Trophoblast cell (in vitro differentiated cells and primary cell): ENCODE measurements around the gene HBA2.
"Not testable (repeated sequence)": the region's sequence is repeated elsewhere in the genome, so short reads cannot be mapped to it uniquely, and the experiment has no call there.

ENCODE experiments used
- DNase-seq, 2 donors: peaks; one replicate each; pipeline ENCODE4 v3.0.0-alpha.2; 2016
- H2AFZ ChIP-seq: 2 replicates; pipeline ENCODE4 v1.6.1; 2013; ENCODE audit warnings: low read length, moderate library complexity, mild to moderate bottlenecking; ENCODE audit not compliant: insufficient read depth, poor library complexity
- H2AK5ac ChIP-seq: 2 replicates; pipeline ENCODE4 v1.6.1; 2013; ENCODE audit warnings: mild to moderate bottlenecking, low read length
- H2BK120ac ChIP-seq: 2 replicates; pipeline ENCODE4 v1.6.1; 2013; ENCODE audit warnings: low read length, mild to moderate bottlenecking, moderate library complexity; ENCODE audit not compliant: insufficient read depth, poor library complexity
- H2BK12ac ChIP-seq: 2 replicates; pipeline ENCODE4 v1.6.1; 2013; ENCODE audit warnings: mild to moderate bottlenecking, low read length, moderate library complexity
- H2BK5ac ChIP-seq: 2 replicates; pipeline ENCODE4 v1.6.1; 2013; ENCODE audit warnings: low read length, low read depth, moderate library complexity, mild to moderate bottlenecking; ENCODE audit not compliant: poor library complexity
- H3K14ac ChIP-seq: 2 replicates; pipeline ENCODE4 v1.6.1; 2013; ENCODE audit warnings: mild to moderate bottlenecking, low read length
- H3K18ac ChIP-seq: 2 replicates; pipeline ENCODE4 v1.6.1; 2013; ENCODE audit warnings: mild to moderate bottlenecking, low read length
- H3K23ac ChIP-seq: 2 replicates; pipeline ENCODE4 v1.6.1; 2013; ENCODE audit warnings: low read length
- H3K27ac ChIP-seq: 2 replicates; pipeline ENCODE4 v1.5.1; 2013; ENCODE audit warnings: low read depth, mild to moderate bottlenecking, inconsistent platforms, low read length, moderate library complexity
- H3K27me3 ChIP-seq: 2 replicates; pipeline ENCODE4 v1.6.1; 2013; ENCODE audit warnings: inconsistent platforms, mild to moderate bottlenecking, low read length, moderate library complexity; ENCODE audit not compliant: insufficient read depth
- H3K36me3 ChIP-seq, 2 experiments: 1 replicate in 1 of 2; 2 replicates in 1 of 2; pipeline ENCODE4 v1.6.1; 2013; ENCODE audit warnings: low read length in 2 of 2, mild to moderate bottlenecking in 2 of 2, moderate library complexity in 1 of 2; ENCODE audit not compliant: insufficient read depth in 2 of 2, control insufficient read depth in 1 of 2
- H3K4ac ChIP-seq: 2 replicates; pipeline ENCODE4 v1.6.1; 2013; ENCODE audit warnings: low read depth, mild to moderate bottlenecking, low read length, moderate library complexity
- H3K4me1 ChIP-seq, 2 experiments: 1 replicate in 1 of 2; 2 replicates in 1 of 2; pipeline ENCODE4 v1.6.1; 2013; ENCODE audit warnings: low read length in 2 of 2, mild to moderate bottlenecking in 2 of 2, moderate library complexity in 1 of 2; ENCODE audit not compliant: insufficient read depth in 2 of 2, control insufficient read depth in 1 of 2
- H3K4me2 ChIP-seq: 2 replicates; pipeline ENCODE4 v1.6.1; 2013; ENCODE audit warnings: inconsistent platforms, mild to moderate bottlenecking, low read length, moderate library complexity
- H3K4me3 ChIP-seq: 2 replicates; pipeline ENCODE4 v1.5.1; 2013; ENCODE audit warnings: mild to moderate bottlenecking, low read depth, low read length, inconsistent platforms
- H3K79me1 ChIP-seq: one replicate; pipeline ENCODE4 v1.6.1; 2013; ENCODE audit warnings: low read length
- H3K79me2 ChIP-seq: 2 replicates; pipeline ENCODE4 v1.6.1; 2013; ENCODE audit warnings: low read length, mild to moderate bottlenecking; ENCODE audit not compliant: control insufficient read depth, insufficient read depth, poor library complexity
- H3K9ac ChIP-seq: 2 replicates; pipeline ENCODE4 v1.6.1; 2013; ENCODE audit warnings: mild to moderate bottlenecking, low read length
- H3K9me3 ChIP-seq: 2 replicates; pipeline ENCODE4 v1.6.1; 2013; ENCODE audit warnings: low read depth, mild to moderate bottlenecking, control low read depth, inconsistent platforms, low read length; ENCODE audit not compliant: insufficient read depth
- H4K12ac ChIP-seq: 2 replicates; pipeline ENCODE4 v1.6.1; 2013; ENCODE audit warnings: low read depth, mild to moderate bottlenecking, low read length, moderate library complexity
- H4K8ac ChIP-seq: 2 replicates; pipeline ENCODE4 v1.6.1; 2013; ENCODE audit warnings: low read depth, mild to moderate bottlenecking, low read length, moderate library complexity
- H4K91ac ChIP-seq: one replicate; pipeline ENCODE4 v1.6.1; 2013; ENCODE audit warnings: low read depth, mild to moderate bottlenecking, low read length, moderate library complexity
- WGBS: extraction: QIAGEN DNeasy Blood & Tissue Kit; methylation state at CpG from one replicate; pipeline ENCODE4 v1.1.7; 2013; ENCODE audit warnings: missing lambda C conversion rate; ENCODE audit not compliant: insufficient read length, insufficient coverage; ENCODE audit errors: extremely low coverage; 5-methylcytosine and 5-hydroxymethylcytosine counted together

HBA2 gene

GRCh38 chr16:153129-153521 lies 19.6 kb upstream of the HBA2 start:
- H3K79me1 ChIP-seq, DNase-seq, H2AFZ ChIP-seq, H4K8ac ChIP-seq, H3K4me2 ChIP-seq, H4K12ac ChIP-seq, H2BK120ac ChIP-seq, H2AK5ac ChIP-seq, H2BK12ac ChIP-seq, H3K23ac ChIP-seq, H3K27ac ChIP-seq, H3K4me1 ChIP-seq, H3K9me3 ChIP-seq, H3K9ac ChIP-seq, H3K4ac ChIP-seq, H3K18ac ChIP-seq, H3K4me3 ChIP-seq, H4K91ac ChIP-seq, H3K36me3 ChIP-seq, H3K14ac ChIP-seq, H3K79me2 ChIP-seq, H2BK5ac ChIP-seq: not testable (repeated sequence)
- no CpG with 5 or more reads among the region's 6 CpGs for WGBS
- peaks cover 25% of the 10 kb centered on the region for H3K27me3 ChIP-seq

DNA sequence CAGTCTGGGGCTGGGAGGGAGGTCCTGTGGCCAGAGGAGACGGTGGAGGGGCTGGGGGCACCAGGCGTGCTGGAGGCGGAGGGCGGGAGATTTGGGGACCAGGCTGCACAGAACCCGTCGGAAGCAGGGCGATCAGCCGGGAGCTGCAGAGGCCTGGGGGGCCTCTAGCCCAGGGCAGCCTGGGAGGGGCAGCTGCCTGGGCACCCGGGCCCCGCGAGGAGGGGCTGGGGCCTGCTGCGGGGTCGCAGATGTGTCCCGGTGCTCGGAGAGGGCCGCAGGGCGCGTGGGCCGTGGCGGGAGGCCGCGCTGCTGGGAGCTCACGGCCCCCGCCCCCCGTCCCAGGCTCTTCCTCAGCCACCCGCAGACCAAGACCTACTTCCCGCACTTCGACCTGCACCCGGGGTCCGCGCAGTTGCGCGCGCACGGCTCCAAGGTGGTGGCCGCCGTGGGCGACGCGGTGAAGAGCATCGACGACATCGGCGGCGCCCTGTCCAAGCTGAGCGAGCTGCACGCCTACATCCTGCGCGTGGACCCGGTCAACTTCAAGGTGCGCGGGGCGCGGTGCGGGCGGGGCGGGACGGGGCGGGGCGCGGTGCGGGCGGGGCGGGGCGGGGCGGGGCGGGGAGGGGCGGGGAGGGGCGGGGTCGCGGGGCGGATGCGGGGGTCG lies 19.0 kb upstream of the HBA2 start:
- no CpG with 5 or more reads among the region's 74 CpGs for WGBS

DNA sequence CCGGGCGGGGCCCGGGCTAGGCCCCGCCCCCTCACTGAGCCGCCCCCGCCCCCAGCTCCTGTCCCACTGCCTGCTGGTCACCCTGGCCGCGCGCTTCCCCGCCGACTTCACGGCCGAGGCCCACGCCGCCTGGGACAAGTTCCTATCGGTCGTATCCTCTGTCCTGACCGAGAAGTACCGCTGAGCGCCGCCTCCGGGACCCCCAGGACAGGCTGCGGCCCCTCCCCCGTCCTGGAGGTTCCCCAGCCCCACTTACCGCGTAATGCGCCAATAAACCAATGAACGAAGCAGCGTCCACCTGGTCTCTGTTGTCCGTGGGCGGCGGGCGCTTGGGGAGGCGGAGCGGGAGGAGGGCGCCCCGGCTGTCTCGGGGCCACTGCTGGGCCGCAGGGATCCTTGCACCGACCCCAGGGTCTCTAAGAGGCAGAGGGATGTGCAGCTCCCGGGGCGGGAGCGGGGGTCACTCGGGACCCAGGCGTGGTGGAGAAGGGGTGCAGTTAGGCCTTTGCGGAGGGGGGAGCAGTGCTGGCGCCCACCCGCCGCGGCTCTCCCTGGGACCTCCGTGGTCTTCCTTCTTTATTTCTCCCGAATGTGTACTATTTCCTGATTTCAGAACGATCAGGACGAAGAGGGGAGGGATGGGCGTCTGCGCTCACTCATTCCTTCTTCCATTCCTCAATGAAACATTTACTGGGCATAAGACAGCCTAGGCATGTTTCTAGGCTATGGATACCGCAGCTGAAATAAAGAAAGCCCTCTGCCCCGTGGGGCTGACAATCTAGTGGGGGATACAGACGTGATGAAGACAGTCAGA lies 18.3 kb upstream of the HBA2 start:
- no CpG with 5 or more reads among the region's 59 CpGs for WGBS
- H3K9me3 ChIP-seq: peaks cover 6% of the 10 kb centered on the region

More for the DNA sequence above, 19.0 kb upstream of the HBA2 start:
- not testable (repeated sequence) for H3K4me1 ChIP-seq, H3K36me3 ChIP-seq, H3K23ac ChIP-seq, H2BK12ac ChIP-seq, H3K27ac ChIP-seq, H3K4me2 ChIP-seq, H2AK5ac ChIP-seq, DNase-seq, H2BK5ac ChIP-seq, H3K9me3 ChIP-seq, H3K79me1 ChIP-seq, H3K9ac ChIP-seq, H3K4ac ChIP-seq, H2AFZ ChIP-seq, H3K14ac ChIP-seq, H3K18ac ChIP-seq, H4K91ac ChIP-seq, H2BK120ac ChIP-seq, H4K8ac ChIP-seq, H4K12ac ChIP-seq, H3K79me2 ChIP-seq, H3K4me3 ChIP-seq
- H3K27me3 ChIP-seq: peaks cover 25% of the 10 kb centered on the region

DNA sequence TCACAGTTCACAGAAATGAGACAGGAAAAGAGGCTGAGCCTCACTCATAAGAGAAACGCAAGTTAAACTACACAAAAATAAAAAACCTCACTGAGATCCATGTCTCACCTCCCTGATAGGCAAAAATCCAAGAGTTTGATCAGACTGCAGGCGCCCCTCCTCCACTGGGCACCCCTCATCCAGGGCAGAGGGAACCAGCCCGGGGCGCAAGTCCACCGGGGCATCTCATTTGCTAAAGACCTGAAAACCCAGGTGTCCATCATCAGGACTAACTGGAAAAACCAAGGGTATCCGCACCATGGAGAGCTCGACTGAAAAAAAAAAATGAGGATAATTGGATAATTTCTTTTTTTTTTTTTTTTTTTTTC lies 17.7 kb upstream of the HBA2 start:
- Histone ChIP-seq H2BK12ac (no peak overlapping the region), H4K12ac (no peak overlapping the region), H3K4me3 (no peak overlapping the region), H2BK5ac (no peak overlapping the region), H3K36me3 (no peaks in the 10 kb centered on the region), H3K4me1 (peaks cover 5 to 6% of the 10 kb centered on the region in 2 experiments), H4K91ac (no peak overlapping the region), H3K23ac (no peak overlapping the region), H3K18ac (no peak overlapping the region), H3K9ac (no peak overlapping the region), H2AK5ac (no peak overlapping the region), H2AFZ (no peak overlapping the region), H4K8ac (no peak overlapping the region), H3K27ac (no peak overlapping the region), H3K4me2 (no peak overlapping the region), H3K79me1 (no peaks in the 10 kb centered on the region), H3K14ac (no peak overlapping the region), H3K79me2 (no peaks in the 10 kb centered on the region), H2BK120ac (no peak overlapping the region), H3K4ac (no peak overlapping the region), H3K27me3 (peaks cover 25% of the 10 kb centered on the region), H3K9me3 (peaks cover 6% of the 10 kb centered on the region)
- no CpG with 5 or more reads among the region's 7 CpGs for WGBS
- no peak for DNase-seq

More for the DNA sequence above, 18.3 kb upstream of the HBA2 start:
- Histone ChIP-seq H4K91ac (no peak overlapping the region), H3K79me2 (no peaks in the 10 kb centered on the region), H3K14ac (no peak overlapping the region), H4K12ac (no peak overlapping the region), H3K27me3 (peaks cover 25% of the 10 kb centered on the region), H3K4ac (no peak overlapping the region), H3K27ac (no peak overlapping the region), H3K36me3 (no peaks in the 10 kb centered on the region), H3K79me1 (no peaks in the 10 kb centered on the region), H3K4me3 (no peak overlapping the region), H4K8ac (no peak overlapping the region), H3K4me2 (peak overlapping the region; percentile 69), H3K9ac (no peak overlapping the region), H2AFZ (peak overlapping the region; percentile 62), H2BK5ac (no peak overlapping the region), H2BK120ac (no peak overlapping the region), H3K4me1 (peaks cover 5 to 6% of the 10 kb centered on the region in 2 experiments), H2AK5ac (no peak overlapping the region), H3K18ac (no peak overlapping the region), H2BK12ac (no peak overlapping the region), H3K23ac (no peak overlapping the region)
- no peak for DNase-seq
